GM23338 (cell line): ENCODE results near the gene MUCL3. TPM values are rescaled to one million over a fixed set of nuclear protein-coding genes. Genes with fewer than 3 reads are reported as not detected.

ENCODE experiments used
- ATAC-seq: fragments of 200-7000 bp; cut with Tn5 transposase; 3 replicates; pipeline ENCODE4 v1.9.1; 2020
- DNase-seq: peaks from one replicate; pipeline ENCODE4 v3.0.0-alpha.2; 2015; ENCODE audit warnings: low spot score
- H2AFZ ChIP-seq: fragments of 200-600 bp; sonication (generic); 2 replicates; pipeline ENCODE4 v1.8.0; 2016; ENCODE audit warnings: antibody characterized with exemption, mild to moderate bottlenecking, moderate library complexity
- H3F3A ChIP-seq: fragments of 200-600 bp; sonication (generic); replicated peaks from 2 replicates; pipeline ENCODE4 v1.8.0; 2017; ENCODE audit warnings: antibody characterized with exemption, mixed run types, low read depth
- H3K27ac ChIP-seq: fragments of 200-600 bp; sonication (generic); 2 replicates; pipeline ENCODE4 v1.6.1; 2016; ENCODE audit warnings: low read depth
- H3K27me3 ChIP-seq: fragments of 200-600 bp; sonication (generic); 2 replicates; pipeline ENCODE4 v1.8.0; 2016; ENCODE audit warnings: mild to moderate bottlenecking, mixed run types, moderate library complexity; ENCODE audit not compliant: insufficient read depth
- H3K36me3 ChIP-seq: fragments of 200-600 bp; sonication (generic); 2 replicates; pipeline ENCODE4 v1.8.0; 2016; ENCODE audit warnings: mild to moderate bottlenecking; ENCODE audit not compliant: insufficient read depth
- H3K4me1 ChIP-seq: fragments of 200-600 bp; sonication (generic); 2 replicates; pipeline ENCODE4 v1.8.0; 2016; ENCODE audit warnings: mild to moderate bottlenecking, moderate library complexity; ENCODE audit not compliant: insufficient read depth
- H3K4me2 ChIP-seq: fragments of 200-600 bp; sonication (generic); 2 replicates; pipeline ENCODE4 v1.7.1; 2017; ENCODE audit warnings: mixed run types
- H3K4me3 ChIP-seq: fragments of 200-600 bp; sonication (generic); 2 replicates; pipeline ENCODE4 v1.6.1; 2016; ENCODE audit warnings: mixed run types
- H3K79me2 ChIP-seq: fragments of 200-600 bp; sonication (generic); replicated peaks from 2 replicates; pipeline ENCODE4 v1.8.0; 2017; ENCODE audit warnings: mild to moderate bottlenecking; ENCODE audit not compliant: insufficient read depth
- H3K9me2 ChIP-seq: fragments of 200-600 bp; sonication (generic); 2 replicates; pipeline ENCODE4 v1.8.0; 2017; ENCODE audit not compliant: insufficient read depth
- H4K20me1 ChIP-seq: fragments of 200-600 bp; sonication (generic); replicated peaks from 2 replicates; pipeline ENCODE4 v1.8.0; 2017; ENCODE audit warnings: mild to moderate bottlenecking; ENCODE audit not compliant: insufficient read depth
- H3K27ac Mint-ChIP-seq: 2 replicates; pipeline ENCODE4 v1.8.0; 2020; ENCODE audit warnings: inconsistent platforms, mild to moderate bottlenecking, moderate library complexity, mixed read lengths
- H3K27me3 Mint-ChIP-seq: 3 replicates; pipeline ENCODE4 v1.8.0; 2022; ENCODE audit warnings: low read depth, mild to moderate bottlenecking, moderate library complexity, mixed read lengths, inconsistent platforms; ENCODE audit not compliant: insufficient read depth, poor library complexity
- H3K36me3 Mint-ChIP-seq: 3 replicates; pipeline ENCODE4 v1.8.0; 2021; ENCODE audit warnings: low read depth, mild to moderate bottlenecking, inconsistent platforms, moderate library complexity, mixed read lengths
- H3K4me1 Mint-ChIP-seq: 3 replicates; pipeline ENCODE4 v1.8.0; 2020; ENCODE audit warnings: mild to moderate bottlenecking, inconsistent platforms, mixed read lengths
- H3K4me3 Mint-ChIP-seq: 3 replicates; pipeline ENCODE4 v1.8.0; 2021; ENCODE audit warnings: moderate library complexity, mild to moderate bottlenecking, inconsistent platforms, mixed read lengths
- H3K9me3 Mint-ChIP-seq: 3 replicates; pipeline ENCODE4 v1.8.0; 2020; ENCODE audit warnings: moderate library complexity, mild to moderate bottlenecking, inconsistent platforms, mixed read lengths
- CREB1 ChIP-seq: fragments of 250-450 bp; sonication (Bioruptor Pico); IDR thresholded peaks from 2 replicates; pipeline ENCODE4 v1.5.0; 2020; ENCODE audit warnings: low read depth, mild to moderate bottlenecking, moderate library complexity
- EZH2 ChIP-seq: fragments of 200-600 bp; sonication (generic); IDR thresholded peaks from one replicate; pipeline ENCODE4 v1.8.0; 2017; ENCODE audit warnings: antibody characterized with exemption, mild to moderate bottlenecking, low read depth; ENCODE audit not compliant: unreplicated experiment
- EZH2phosphoT487 ChIP-seq: fragments of 200-600 bp; sonication (generic); IDR thresholded peaks from one replicate; pipeline ENCODE4 v1.8.1; 2018; ENCODE audit warnings: antibody characterized with exemption; ENCODE audit not compliant: unreplicated experiment
- JUNB ChIP-seq: IDR thresholded peaks from one replicate; pipeline ENCODE4 v1.6.1; 2016; ENCODE audit warnings: antibody characterized with exemption; ENCODE audit not compliant: unreplicated experiment
- NANOG ChIP-seq: IDR thresholded peaks from 2 replicates; pipeline ENCODE4 v1.6.1; 2016; ENCODE audit warnings: antibody characterized with exemption, borderline replicate concordance
- STAT1 ChIP-seq: IDR thresholded peaks from one replicate; pipeline ENCODE4 v1.6.1; 2016; ENCODE audit warnings: antibody characterized with exemption; ENCODE audit not compliant: unreplicated experiment
- ZNF114 ChIP-seq: fragments of 250-450 bp; sonication (Bioruptor Pico); IDR thresholded peaks from 2 replicates; pipeline ENCODE4 v1.5.0; 2020; ENCODE audit warnings: mild to moderate bottlenecking, moderate library complexity
- ZNF331 ChIP-seq: fragments of 250-450 bp; sonication (Bioruptor Pico); IDR thresholded peaks from 2 replicates; pipeline ENCODE4 v1.5.0; 2020; ENCODE audit warnings: low read depth, mild to moderate bottlenecking, moderate library complexity
- polyA plus RNA-seq: library from polyadenylated mRNA; unstranded; fragments of >200 nt; fragmentation: Nextera tagmentation; extraction: Ambion mirVana; gene quantifications from 2 replicates; pipeline ENCODE4 v1.2.1, GENCODE V29; 2016
- total RNA-seq: library from RNA; depleted of rRNA; stranded (reverse); fragments of >200 nt; shearing (Covaris generic); gene quantifications from 2 replicates; pipeline ENCODE4 v1.2.3, GENCODE V29; 2014
- TF ChIP-seq, protein P1 (sequence below): IDR thresholded peaks from one replicate; pipeline ENCODE4 v1.6.1; 2018; ENCODE audit warnings: antibody characterized with exemption; ENCODE audit not compliant: unreplicated experiment
- TF ChIP-seq, protein P2 (sequence below): fragments of 250-450 bp; sonication (Bioruptor Pico); IDR thresholded peaks from 2 replicates; pipeline ENCODE4 v1.5.0; 2020; ENCODE audit warnings: mild to moderate bottlenecking, moderate library complexity

Gene MUCL3
- total and polyA plus RNA-seq, 2 experiments from 2014 or later, result 0.32 TPM; not detected in 1

DNA sequence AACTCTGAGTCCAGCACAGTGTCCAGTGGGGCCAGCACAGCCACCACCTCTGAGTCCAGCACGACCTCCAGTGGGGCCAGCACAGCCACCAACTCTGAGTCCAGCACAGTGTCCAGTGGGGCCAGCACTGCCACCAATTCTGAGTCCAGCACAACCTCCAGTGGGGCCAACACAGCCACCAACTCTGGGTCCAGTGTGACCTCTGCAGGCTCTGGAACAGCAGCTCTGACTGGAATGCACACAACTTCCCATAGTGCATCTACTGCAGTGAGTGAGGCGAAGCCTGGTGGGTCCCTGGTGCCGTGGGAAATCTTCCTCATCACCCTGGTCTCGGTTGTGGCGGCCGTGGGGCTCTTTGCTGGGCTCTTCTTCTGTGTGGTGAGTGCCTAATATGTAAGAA lies 46.5 kb downstream of the MUCL3 start:
- no peak for TF ChIP-seq EZH2phosphoT487
- TF ChIP-seq NANOG, result no peak
- TF ChIP-seq, protein P1, sequence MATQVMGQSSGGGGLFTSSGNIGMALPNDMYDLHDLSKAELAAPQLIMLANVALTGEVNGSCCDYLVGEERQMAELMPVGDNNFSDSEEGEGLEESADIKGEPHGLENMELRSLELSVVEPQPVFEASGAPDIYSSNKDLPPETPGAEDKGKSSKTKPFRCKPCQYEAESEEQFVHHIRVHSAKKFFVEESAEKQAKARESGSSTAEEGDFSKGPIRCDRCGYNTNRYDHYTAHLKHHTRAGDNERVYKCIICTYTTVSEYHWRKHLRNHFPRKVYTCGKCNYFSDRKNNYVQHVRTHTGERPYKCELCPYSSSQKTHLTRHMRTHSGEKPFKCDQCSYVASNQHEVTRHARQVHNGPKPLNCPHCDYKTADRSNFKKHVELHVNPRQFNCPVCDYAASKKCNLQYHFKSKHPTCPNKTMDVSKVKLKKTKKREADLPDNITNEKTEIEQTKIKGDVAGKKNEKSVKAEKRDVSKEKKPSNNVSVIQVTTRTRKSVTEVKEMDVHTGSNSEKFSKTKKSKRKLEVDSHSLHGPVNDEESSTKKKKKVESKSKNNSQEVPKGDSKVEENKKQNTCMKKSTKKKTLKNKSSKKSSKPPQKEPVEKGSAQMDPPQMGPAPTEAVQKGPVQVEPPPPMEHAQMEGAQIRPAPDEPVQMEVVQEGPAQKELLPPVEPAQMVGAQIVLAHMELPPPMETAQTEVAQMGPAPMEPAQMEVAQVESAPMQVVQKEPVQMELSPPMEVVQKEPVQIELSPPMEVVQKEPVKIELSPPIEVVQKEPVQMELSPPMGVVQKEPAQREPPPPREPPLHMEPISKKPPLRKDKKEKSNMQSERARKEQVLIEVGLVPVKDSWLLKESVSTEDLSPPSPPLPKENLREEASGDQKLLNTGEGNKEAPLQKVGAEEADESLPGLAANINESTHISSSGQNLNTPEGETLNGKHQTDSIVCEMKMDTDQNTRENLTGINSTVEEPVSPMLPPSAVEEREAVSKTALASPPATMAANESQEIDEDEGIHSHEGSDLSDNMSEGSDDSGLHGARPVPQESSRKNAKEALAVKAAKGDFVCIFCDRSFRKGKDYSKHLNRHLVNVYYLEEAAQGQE, result no peak
- no peak for TF ChIP-seq CREB1 (CRISPR knock-in tag)
- TF ChIP-seq EZH2, result no peak
- no peak for TF ChIP-seq STAT1
- no peak for TF ChIP-seq ZNF114 (CRISPR knock-in tag)
- TF ChIP-seq JUNB, result no peak
- DNase-seq, result no peak
- Histone ChIP-seq H4K20me1 (no peaks in the 10 kb centered on the region), H3K27ac (no peak overlapping the region), H3K4me2 (no peak overlapping the region), H3K36me3 (no peaks in the 10 kb centered on the region), H2AFZ (no peak overlapping the region), H3K79me2 (no peaks in the 10 kb centered on the region), H3F3A (no peaks in the 10 kb centered on the region), H3K4me3 (no peak overlapping the region), H3K27me3 (no peaks in the 10 kb centered on the region), H3K4me1 (peaks cover 13% of the 10 kb centered on the region), H3K9me2 (peaks cover 10% of the 10 kb centered on the region; the same call in 1 of the 2 replicates)
- H3K9me3 Mint-ChIP-seq, result peaks cover 7% of the 10 kb centered on the region
- no peak overlapping the region for H3K27ac Mint-ChIP-seq
- peaks cover 4% of the 10 kb centered on the region for H3K27me3 Mint-ChIP-seq
- H3K4me3 Mint-ChIP-seq, result no peak overlapping the region
- peaks cover 20% of the 10 kb centered on the region for H3K4me1 Mint-ChIP-seq
- H3K36me3 Mint-ChIP-seq, result no peaks in the 10 kb centered on the region
- ATAC-seq, result no peak

DNA sequence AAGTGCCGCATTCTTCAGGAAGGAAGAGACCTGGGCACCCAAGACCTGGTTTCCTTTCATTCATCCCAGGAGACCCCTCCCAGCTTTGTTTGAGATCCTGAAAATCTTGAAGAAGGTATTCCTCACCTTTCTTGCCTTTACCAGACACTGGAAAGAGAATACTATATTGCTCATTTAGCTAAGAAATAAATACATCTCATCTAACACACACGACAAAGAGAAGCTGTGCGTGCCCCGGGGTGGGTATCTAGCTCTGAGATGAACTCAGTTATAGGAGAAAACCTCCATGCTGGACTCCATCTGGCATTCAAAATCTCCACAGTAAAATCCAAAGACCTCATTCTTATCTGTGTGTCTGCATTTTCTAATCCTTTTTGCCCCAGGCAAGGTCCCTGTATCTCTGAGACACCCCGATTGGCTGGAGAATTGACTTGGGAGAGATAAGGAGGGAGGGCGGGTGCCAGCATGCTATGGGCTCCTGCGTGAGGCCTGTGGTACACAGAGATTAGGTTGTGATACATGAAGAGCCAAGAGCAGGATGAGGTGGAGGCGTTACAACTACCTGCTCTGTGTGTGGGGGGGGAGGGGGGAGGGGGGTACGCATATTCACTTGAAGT lies 47.5 kb downstream of the MUCL3 start:
- no peaks in the 10 kb centered on the region for H3F3A ChIP-seq
- Mint-ChIP-seq H3K4me3 (no peak overlapping the region), H3K9me3 (peaks cover 7% of the 10 kb centered on the region), H3K36me3 (no peaks in the 10 kb centered on the region), H3K27ac (no peak overlapping the region), H3K4me1 (peaks cover 12% of the 10 kb centered on the region), H3K27me3 (peaks cover 4% of the 10 kb centered on the region)
- peaks cover 8% of the 10 kb centered on the region for H3K4me1 ChIP-seq
- no peaks in the 10 kb centered on the region for H3K79me2 ChIP-seq
- no peak for DNase-seq
- no peaks in the 10 kb centered on the region for H3K36me3 ChIP-seq
- H4K20me1 ChIP-seq, result no peaks in the 10 kb centered on the region
- no peak overlapping the region for H3K27ac ChIP-seq
- no peak overlapping the region for H3K4me2 ChIP-seq
- H3K9me2 ChIP-seq, result peaks cover 10% of the 10 kb centered on the region; the same call in 1 of the 2 replicates
- no peak overlapping the region for H2AFZ ChIP-seq
- no peak overlapping the region for H3K4me3 ChIP-seq
- no peak for ATAC-seq
- H3K27me3 ChIP-seq, result no peaks in the 10 kb centered on the region
- TF ChIP-seq ZNF114 (CRISPR knock-in tag) (no peak), STAT1 (no peak), EZH2 (no peak), ZNF331 (CRISPR knock-in tag) (no peak)
- TF ChIP-seq, protein P2, sequence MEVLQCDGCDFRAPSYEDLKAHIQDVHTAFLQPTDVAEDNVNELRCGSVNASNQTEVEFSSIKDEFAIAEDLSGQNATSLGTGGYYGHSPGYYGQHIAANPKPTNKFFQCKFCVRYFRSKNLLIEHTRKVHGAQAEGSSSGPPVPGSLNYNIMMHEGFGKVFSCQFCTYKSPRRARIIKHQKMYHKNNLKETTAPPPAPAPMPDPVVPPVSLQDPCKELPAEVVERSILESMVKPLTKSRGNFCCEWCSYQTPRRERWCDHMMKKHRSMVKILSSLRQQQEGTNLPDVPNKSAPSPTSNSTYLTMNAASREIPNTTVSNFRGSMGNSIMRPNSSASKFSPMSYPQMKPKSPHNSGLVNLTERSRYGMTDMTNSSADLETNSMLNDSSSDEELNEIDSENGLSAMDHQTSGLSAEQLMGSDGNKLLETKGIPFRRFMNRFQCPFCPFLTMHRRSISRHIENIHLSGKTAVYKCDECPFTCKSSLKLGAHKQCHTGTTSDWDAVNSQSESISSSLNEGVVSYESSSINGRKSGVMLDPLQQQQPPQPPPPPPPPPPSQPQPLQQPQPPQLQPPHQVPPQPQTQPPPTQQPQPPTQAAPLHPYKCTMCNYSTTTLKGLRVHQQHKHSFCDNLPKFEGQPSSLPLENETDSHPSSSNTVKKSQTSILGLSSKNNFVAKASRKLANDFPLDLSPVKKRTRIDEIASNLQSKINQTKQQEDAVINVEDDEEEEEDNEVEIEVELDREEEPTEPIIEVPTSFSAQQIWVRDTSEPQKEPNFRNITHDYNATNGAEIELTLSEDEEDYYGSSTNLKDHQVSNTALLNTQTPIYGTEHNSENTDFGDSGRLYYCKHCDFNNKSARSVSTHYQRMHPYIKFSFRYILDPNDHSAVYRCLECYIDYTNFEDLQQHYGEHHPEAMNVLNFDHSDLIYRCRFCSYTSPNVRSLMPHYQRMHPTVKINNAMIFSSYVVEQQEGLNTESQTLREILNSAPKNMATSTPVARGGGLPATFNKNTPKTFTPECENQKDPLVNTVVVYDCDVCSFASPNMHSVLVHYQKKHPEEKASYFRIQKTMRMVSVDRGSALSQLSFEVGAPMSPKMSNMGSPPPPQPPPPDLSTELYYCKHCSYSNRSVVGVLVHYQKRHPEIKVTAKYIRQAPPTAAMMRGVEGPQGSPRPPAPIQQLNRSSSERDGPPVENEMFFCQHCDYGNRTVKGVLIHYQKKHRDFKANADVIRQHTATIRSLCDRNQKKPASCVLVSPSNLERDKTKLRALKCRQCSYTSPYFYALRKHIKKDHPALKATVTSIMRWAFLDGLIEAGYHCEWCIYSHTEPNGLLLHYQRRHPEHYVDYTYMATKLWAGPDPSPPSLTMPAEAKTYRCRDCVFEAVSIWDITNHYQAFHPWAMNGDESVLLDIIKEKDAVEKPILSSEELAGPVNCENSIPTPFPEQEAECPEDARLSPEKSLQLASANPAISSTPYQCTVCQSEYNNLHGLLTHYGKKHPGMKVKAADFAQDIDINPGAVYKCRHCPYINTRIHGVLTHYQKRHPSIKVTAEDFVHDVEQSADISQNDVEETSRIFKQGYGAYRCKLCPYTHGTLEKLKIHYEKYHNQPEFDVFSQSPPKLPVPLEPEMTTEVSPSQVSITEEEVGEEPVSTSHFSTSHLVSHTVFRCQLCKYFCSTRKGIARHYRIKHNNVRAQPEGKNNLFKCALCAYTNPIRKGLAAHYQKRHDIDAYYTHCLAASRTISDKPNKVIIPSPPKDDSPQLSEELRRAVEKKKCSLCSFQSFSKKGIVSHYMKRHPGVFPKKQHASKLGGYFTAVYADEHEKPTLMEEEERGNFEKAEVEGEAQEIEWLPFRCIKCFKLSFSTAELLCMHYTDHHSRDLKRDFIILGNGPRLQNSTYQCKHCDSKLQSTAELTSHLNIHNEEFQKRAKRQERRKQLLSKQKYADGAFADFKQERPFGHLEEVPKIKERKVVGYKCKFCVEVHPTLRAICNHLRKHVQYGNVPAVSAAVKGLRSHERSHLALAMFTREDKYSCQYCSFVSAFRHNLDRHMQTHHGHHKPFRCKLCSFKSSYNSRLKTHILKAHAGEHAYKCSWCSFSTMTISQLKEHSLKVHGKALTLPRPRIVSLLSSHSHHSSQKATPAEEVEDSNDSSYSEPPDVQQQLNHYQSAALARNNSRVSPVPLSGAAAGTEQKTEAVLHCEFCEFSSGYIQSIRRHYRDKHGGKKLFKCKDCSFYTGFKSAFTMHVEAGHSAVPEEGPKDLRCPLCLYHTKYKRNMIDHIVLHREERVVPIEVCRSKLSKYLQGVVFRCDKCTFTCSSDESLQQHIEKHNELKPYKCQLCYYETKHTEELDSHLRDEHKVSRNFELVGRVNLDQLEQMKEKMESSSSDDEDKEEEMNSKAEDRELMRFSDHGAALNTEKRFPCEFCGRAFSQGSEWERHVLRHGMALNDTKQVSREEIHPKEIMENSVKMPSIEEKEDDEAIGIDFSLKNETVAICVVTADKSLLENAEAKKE (CRISPR knock-in tag), result no peak
